ENCODE data around the gene ACTR10. TPM values are rescaled to one million over a fixed set of nuclear protein-coding genes. Genes with fewer than 3 reads are reported as not detected.

Gene ACTR10
- total RNA-seq, 1 experiment from 2014 or later, result 30.9 TPM

- POLR2A ChIA-PET, result no interaction called here
- Mint-ChIP-seq H3K4me1 (no peaks in the 10 kb centered on the region), H3K27ac (peak overlapping the region; percentile 41; the same call in 1 of the 2 replicates), H3K27me3 (ENCODE audit: low read depth) (no peaks in the 10 kb centered on the region), H3K36me3 (peaks cover 62% of the 10 kb centered on the region), H3K9me3 (no peaks in the 10 kb centered on the region), H3K4me3 (no peak overlapping the region)
- no peak for TF ChIP-seq ATF2 (CRISPR knock-in tag; IDR thresholded peaks at IDR 0.05; ENCODE audit: borderline replicate concordance, low read depth)
- TF ChIP-seq CREM (CRISPR knock-in tag; IDR thresholded peaks at IDR 0.05), result no peak
- no peak for TF ChIP-seq NFE2L1 (CRISPR knock-in tag; IDR thresholded peaks at IDR 0.05)
- no peak for TF ChIP-seq E2F5 (CRISPR knock-in tag; IDR thresholded peaks at IDR 0.05)
- TF ChIP-seq SOX15 (CRISPR knock-in tag; IDR thresholded peaks at IDR 0.05), result no peak
- TF ChIP-seq PREB (CRISPR knock-in tag; IDR thresholded peaks at IDR 0.05; ENCODE audit: borderline replicate concordance), result no peak
- TF ChIP-seq IRF1 (CRISPR knock-in tag; IDR thresholded peaks at IDR 0.05), result no peak
- no peak for TF ChIP-seq FOXJ3 (CRISPR knock-in tag; IDR thresholded peaks at IDR 0.05; ENCODE audit: borderline replicate concordance)
- TF ChIP-seq RORB (CRISPR knock-in tag; IDR thresholded peaks at IDR 0.05), result no peak
- TF ChIP-seq JAZF1 (CRISPR knock-in tag; IDR thresholded peaks at IDR 0.05), result no peak
- TF ChIP-seq ZNF121 (CRISPR knock-in tag; IDR thresholded peaks at IDR 0.05), result no peak
- TF ChIP-seq E2F1 (CRISPR knock-in tag; IDR thresholded peaks at IDR 0.05), result no peak
- DNase-seq (ENCODE audit: low spot score) (no peak), ATAC-seq (no peak)
- CTCF ChIA-PET, result no interaction called here
Measured at GRCh38 chr14:58285132-58285531, 85.2 kb downstream of the ACTR10 start.

Other genes with a start within 250 kb of the ACTR10 start
- 11.8 to 12.2 TPM (median 12.1 TPM) in 3 replicates for gene ARMH4, start 47.9 kb upstream of the ACTR10 start, total RNA-seq (2021)
- gene PSMA3, start 44.7 kb downstream of the ACTR10 start, total RNA-seq (2021), result 260 to 286 TPM (median 270 TPM) in 3 replicates
- 12.5 to 15.0 TPM (median 12.6 TPM) in 3 replicates for gene ARID4A, start 98.4 kb downstream of the ACTR10 start, total RNA-seq (2021)
- gene TOMM20L, start 195.8 kb downstream of the ACTR10 start, total RNA-seq (2021), result not detected in 3 replicates
- gene TIMM9, start 227.4 kb downstream of the ACTR10 start, total RNA-seq (2021), result 47.3 to 55.4 TPM (median 51.1 TPM) in 3 replicates
- 20.5 to 23.5 TPM (median 22.2 TPM) in 3 replicates for gene KIAA0586, start 227.6 kb downstream of the ACTR10 start, total RNA-seq (2021)

Measured in WTC11 (cell line).